Thymus (tissue), 11 donors: ENCODE data around the gene WSCD1. TPM values are rescaled to one million over a fixed set of nuclear protein-coding genes. Genes with fewer than 3 reads are reported as not detected.

Experiments used
- DNase-seq, 9 donors: peaks; one replicate each; pipeline ENCODE4 v3.0.0-alpha.2; 2013; ENCODE audit warnings: low spot score in 9 of 9, low read depth in 6 of 9, missing footprints in 1 of 9
- H3K27ac ChIP-seq, 2 donors: one replicate each; pipeline ENCODE4 v1.5.1; 2013; ENCODE audit warnings: control low read depth in 1 of 2, low read depth in 1 of 2, low read length in 1 of 2, mild to moderate bottlenecking in 1 of 2, moderate library complexity in 1 of 2
- H3K27me3 ChIP-seq, 2 donors: one replicate each; pipeline ENCODE4 v1.5.1; 2013; ENCODE audit warnings: low read length in 1 of 2; ENCODE audit not compliant: control insufficient read depth in 2 of 2, insufficient read depth in 1 of 2
- H3K36me3 ChIP-seq, 2 donors: one replicate each; pipeline ENCODE4 v1.5.1; 2013; ENCODE audit warnings: low read length in 1 of 2, mild to moderate bottlenecking in 1 of 2, moderate library complexity in 1 of 2; ENCODE audit not compliant: control insufficient read depth in 2 of 2, insufficient read depth in 2 of 2
- H3K4me1 ChIP-seq, 2 donors: one replicate each; pipeline ENCODE4 v1.5.1; 2013; ENCODE audit warnings: low read length in 2 of 2; ENCODE audit not compliant: control insufficient read depth in 2 of 2, insufficient read depth in 2 of 2
- H3K4me3 ChIP-seq, 2 donors: one replicate each; pipeline ENCODE4 v1.5.1; 2013; ENCODE audit warnings: low read length in 2 of 2, control low read depth in 1 of 2, mild to moderate bottlenecking in 1 of 2
- H3K9me3 ChIP-seq, 2 donors: one replicate each; pipeline ENCODE4 v1.5.1; 2013; ENCODE audit warnings: low read length in 1 of 2, mild to moderate bottlenecking in 1 of 2; ENCODE audit not compliant: control insufficient read depth in 2 of 2, insufficient read depth in 1 of 2
- WGBS: extraction: QIAGEN DNeasy Blood & Tissue Kit; methylation state at CpG from one replicate; pipeline ENCODE4 v1.1.7; 2013; 5-methylcytosine and 5-hydroxymethylcytosine counted together
- polyA plus RNA-seq: library from polyadenylated mRNA; stranded (reverse); fragments of 200-250 nt; gene quantifications from one replicate; pipeline ENCODE4 v1.2.3, GENCODE V29; 2013
- total RNA-seq: library from RNA; stranded (reverse); fragments of 120-200 nt; gene quantifications from one replicate; pipeline ENCODE4 v1.2.4, GENCODE V29; 2013
- donor health status: healthy.

Gene WSCD1
- total and polyA plus RNA-seq, 2 donors = 1.1 to 5.1 TPM

GRCh38 chr17:6096201-6097004 is 26.2 kb downstream of the WSCD1 start:
- Histone ChIP-seq H3K4me3 (no peak overlapping the region), H3K9me3 (no peaks in the 10 kb centered on the region), H3K36me3 (no peaks in the 10 kb centered on the region), H3K4me1 (no peaks in the 10 kb centered on the region), H3K27me3 (no peaks in the 10 kb centered on the region), H3K27ac (no peak overlapping the region)
- 93% methylated on average over 13 of the region's 13 CpGs for WGBS
- no peak for DNase-seq

GRCh38 chr17:6097005-6097279 is 26.8 kb downstream of the WSCD1 start:
- Histone ChIP-seq H3K4me3 (no peak overlapping the region), H3K36me3 (no peaks in the 10 kb centered on the region), H3K27me3 (no peaks in the 10 kb centered on the region), H3K9me3 (no peaks in the 10 kb centered on the region), H3K27ac (no peak overlapping the region), H3K4me1 (no peaks in the 10 kb centered on the region)
- DNase-seq = no peak
- 95% methylated on average over 10 of the region's 10 CpGs for WGBS

- H3K4me3 ChIP-seq = no peak overlapping the region
- H3K27ac ChIP-seq = no peak overlapping the region
- no peaks in the 10 kb centered on the region for H3K36me3 ChIP-seq
- H3K9me3 ChIP-seq = no peaks in the 10 kb centered on the region
- 85% methylated on average over 11 of the region's 11 CpGs for WGBS
- no peaks in the 10 kb centered on the region for H3K4me1 ChIP-seq
- H3K27me3 ChIP-seq = no peaks in the 10 kb centered on the region
- peak in 1 of 9 donors; percentile 1 for DNase-seq
These were observed 28.1 kb downstream of the WSCD1 start for GRCh38 chr17:6098050-6098822.

- Histone ChIP-seq H3K4me3 (no peak overlapping the region), H3K27ac (no peak overlapping the region), H3K27me3 (no peaks in the 10 kb centered on the region), H3K36me3 (no peaks in the 10 kb centered on the region), H3K9me3 (no peaks in the 10 kb centered on the region), H3K4me1 (no peaks in the 10 kb centered on the region)
- DNase-seq = no peak
- 71% methylated on average over 1 of the region's 1 CpG for WGBS
These were observed 28.6 kb downstream of the WSCD1 start for GRCh38 chr17:6098823-6099180.

- H3K27ac ChIP-seq = no peak overlapping the region
- 91% methylated on average over 8 of the region's 8 CpGs for WGBS
- no peaks in the 10 kb centered on the region for H3K4me1 ChIP-seq
- H3K27me3 ChIP-seq = no peaks in the 10 kb centered on the region
- H3K9me3 ChIP-seq = no peaks in the 10 kb centered on the region
- DNase-seq = no peak
- no peak overlapping the region for H3K4me3 ChIP-seq
- no peaks in the 10 kb centered on the region for H3K36me3 ChIP-seq
These were observed 29.3 kb downstream of the WSCD1 start for GRCh38 chr17:6099492-6099891.

GRCh38 chr17:6100146-6100545 is 30.0 kb downstream of the WSCD1 start:
- H3K27me3 ChIP-seq = no peaks in the 10 kb centered on the region
- no peak overlapping the region for H3K4me3 ChIP-seq
- H3K9me3 ChIP-seq = no peaks in the 10 kb centered on the region
- 94% methylated on average over 9 of the region's 9 CpGs for WGBS
- no peaks in the 10 kb centered on the region for H3K4me1 ChIP-seq
- no peak overlapping the region for H3K27ac ChIP-seq
- H3K36me3 ChIP-seq = no peaks in the 10 kb centered on the region
- no peak for DNase-seq

- Histone ChIP-seq H3K4me3 (no peak overlapping the region), H3K27ac (no peak overlapping the region), H3K4me1 (no peaks in the 10 kb centered on the region), H3K27me3 (no peaks in the 10 kb centered on the region), H3K36me3 (no peaks in the 10 kb centered on the region), H3K9me3 (no peaks in the 10 kb centered on the region)
- DNase-seq = no peak
- WGBS = 90% methylated on average over 7 of the region's 7 CpGs
These were observed 30.8 kb downstream of the WSCD1 start for GRCh38 chr17:6100891-6101500.

- no peaks in the 10 kb centered on the region for H3K27me3 ChIP-seq
- H3K36me3 ChIP-seq = no peaks in the 10 kb centered on the region
- 90% methylated on average over 10 of the region's 10 CpGs for WGBS
- H3K9me3 ChIP-seq = no peaks in the 10 kb centered on the region
- H3K4me1 ChIP-seq = no peaks in the 10 kb centered on the region
- no peak overlapping the region for H3K4me3 ChIP-seq
- no peak overlapping the region for H3K27ac ChIP-seq
- DNase-seq = no peak
These were observed 31.5 kb downstream of the WSCD1 start for GRCh38 chr17:6101706-6102105.

- no peak for DNase-seq
- H3K9me3 ChIP-seq = no peaks in the 10 kb centered on the region
- 87% methylated on average over 3 of the region's 3 CpGs for WGBS
- H3K27ac ChIP-seq = no peak overlapping the region
- H3K36me3 ChIP-seq = no peaks in the 10 kb centered on the region
- no peak overlapping the region for H3K4me3 ChIP-seq
- no peaks in the 10 kb centered on the region for H3K4me1 ChIP-seq
- H3K27me3 ChIP-seq = no peaks in the 10 kb centered on the region
These were observed 32.4 kb downstream of the WSCD1 start for GRCh38 chr17:6102615-6103014.
